ENCODE results near the gene VWA3B.
"Not testable (repeated sequence)": the region's sequence is repeated elsewhere in the genome, so short reads cannot be mapped to it uniquely, and the experiment has no call there.

Gene VWA3B

GRCh38 chr2:98263362-98263761, 176.4 kb downstream of the VWA3B start:
- DNase-seq: no peak

DNA sequence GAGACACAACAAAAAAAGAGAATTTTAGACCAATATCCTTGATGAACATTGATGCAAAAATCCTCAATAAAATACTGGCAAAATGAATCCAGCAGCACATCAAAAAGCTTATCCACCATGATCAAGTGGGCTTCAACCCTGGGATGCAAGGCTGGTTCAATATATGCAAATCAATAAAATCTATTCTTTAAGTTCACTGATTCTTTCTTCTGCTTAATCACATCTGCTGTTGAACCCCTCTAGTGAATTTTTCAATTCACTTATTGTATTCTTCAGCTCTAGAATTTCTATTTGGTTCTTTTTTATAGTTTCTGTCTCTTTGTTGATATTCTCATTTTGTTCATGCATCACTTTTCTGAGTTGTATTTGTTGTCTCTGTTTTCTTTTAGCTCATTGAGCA, 181.3 kb downstream of the VWA3B start:
- not testable (repeated sequence) for DNase-seq

- DNase-seq: no peak
These were observed 182.3 kb downstream of the VWA3B start for GRCh38 chr2:98269274-98269673.

DNA sequence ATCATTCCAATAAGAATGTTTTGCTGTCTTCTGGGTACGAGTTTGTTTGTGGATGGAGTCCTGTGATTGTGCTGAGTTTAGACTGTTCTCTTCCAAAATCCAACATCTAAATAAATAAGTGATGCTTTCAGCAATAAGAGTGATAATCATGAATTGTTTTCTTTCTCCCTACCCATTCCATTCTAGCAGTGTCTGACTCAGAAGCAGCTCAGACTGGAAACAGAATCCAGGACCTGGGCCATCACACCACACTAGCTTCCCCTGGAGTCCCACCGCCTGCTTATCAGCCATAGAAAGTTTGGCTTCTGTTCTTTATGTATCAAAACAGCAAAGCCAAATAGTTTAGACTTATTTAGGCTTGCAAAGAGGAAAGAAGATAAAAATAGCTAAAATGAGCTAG, 182.9 kb downstream of the VWA3B start:
- no peak for DNase-seq

DNA sequence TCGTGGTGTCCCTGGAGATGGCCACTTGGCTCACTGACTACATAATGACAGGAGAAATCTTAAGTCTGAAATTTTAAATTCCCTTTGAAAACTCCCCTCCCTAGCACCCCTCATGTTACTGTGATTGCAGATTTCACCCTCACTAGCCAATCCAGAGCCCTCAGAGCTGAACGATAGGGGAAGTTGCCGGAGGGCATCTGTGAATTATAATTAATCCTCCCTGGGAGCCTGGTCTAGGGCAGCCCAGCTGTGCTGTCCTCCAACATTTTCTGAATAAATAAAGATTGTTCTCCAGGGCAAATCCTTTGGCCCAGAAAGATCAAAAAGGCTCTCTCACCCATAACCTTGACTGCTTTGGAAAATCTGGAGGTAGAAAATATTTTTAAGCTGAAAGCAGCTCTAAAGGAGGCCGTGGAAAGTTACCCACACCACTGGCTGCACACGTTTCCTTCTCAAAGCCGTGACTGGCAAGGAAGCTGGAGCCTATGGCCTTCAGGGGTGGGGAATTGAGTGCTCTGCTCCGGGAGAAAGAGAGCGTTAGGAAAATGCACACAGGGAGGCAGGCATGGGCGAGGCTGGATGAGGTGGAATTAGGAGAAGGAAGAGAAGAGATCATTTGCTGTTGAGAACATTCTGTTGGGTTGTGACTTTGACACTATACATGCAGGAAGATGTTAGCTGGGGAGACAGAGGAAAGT, 190.3 kb downstream of the VWA3B start:
- no peak for DNase-seq

- no peak for DNase-seq
These were observed 191.1 kb downstream of the VWA3B start for GRCh38 chr2:98278074-98278473.

- DNase-seq: no peak
These were observed 193.6 kb downstream of the VWA3B start for GRCh38 chr2:98280376-98281102.

GRCh38 chr2:98281607-98282006, 194.6 kb downstream of the VWA3B start:
- DNase-seq: no peak

DNA sequence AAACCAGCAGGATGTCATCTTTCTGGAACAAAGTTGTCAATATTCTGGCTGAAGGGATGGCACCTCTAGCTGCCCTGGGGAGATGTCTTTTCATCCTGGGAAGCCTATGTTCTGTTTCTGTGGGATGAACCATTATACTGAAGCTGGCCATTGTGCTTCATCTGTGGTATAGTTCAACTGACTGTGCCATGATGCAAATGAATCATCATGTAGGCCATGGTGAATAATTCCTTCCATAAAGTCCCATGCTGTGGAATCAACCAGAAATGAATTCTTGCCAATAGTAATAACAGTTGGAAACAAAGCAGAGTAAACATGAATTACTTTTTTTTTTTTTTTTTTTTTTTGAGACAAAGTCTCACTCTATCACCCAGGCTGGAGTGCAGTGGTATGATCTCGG, 195.1 kb downstream of the VWA3B start:
- DNase-seq: no peak

- no peak for DNase-seq
These were observed 206.1 kb downstream of the VWA3B start for GRCh38 chr2:98293030-98293429.

DNA sequence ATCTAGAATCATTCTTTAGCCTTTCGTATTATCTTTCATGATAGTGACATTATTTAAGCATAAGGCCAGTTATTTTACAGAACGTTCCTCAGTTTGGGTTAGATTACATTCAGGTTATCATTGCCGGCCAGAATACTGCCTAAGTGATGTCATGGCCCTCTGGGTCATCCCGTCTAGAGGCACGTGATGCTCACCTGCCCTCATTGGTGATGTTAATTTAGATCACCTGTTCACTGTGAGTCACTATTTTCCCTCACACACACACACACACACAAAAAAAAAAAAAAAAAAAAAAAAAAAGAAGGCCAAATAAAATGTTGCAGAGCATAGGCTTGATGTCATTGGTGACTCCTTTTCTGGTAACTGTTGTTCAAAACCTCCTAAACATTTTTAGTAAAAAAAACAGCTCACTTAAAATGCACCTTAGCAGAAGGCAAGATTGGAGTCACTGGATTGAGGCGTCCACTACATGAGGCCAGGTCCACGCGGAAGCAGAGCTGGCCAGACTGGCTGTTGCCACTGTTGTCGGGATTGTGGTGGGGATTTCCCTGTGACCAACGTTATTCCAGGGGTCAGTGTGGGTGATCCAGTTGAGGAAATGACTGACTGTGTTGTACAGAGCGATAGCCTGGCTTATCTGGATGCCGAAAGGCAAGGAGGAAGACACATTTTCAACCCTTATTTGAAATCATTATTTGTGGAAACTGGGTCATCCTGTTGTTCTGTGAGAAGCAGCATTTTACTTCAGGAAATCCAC, 207.1 kb downstream of the VWA3B start:
- DNase-seq: no peak

- DNase-seq: no peak
These were observed 207.7 kb downstream of the VWA3B start for GRCh38 chr2:98294711-98295110.

- DNase-seq: no peak
These were observed 208.3 kb downstream of the VWA3B start for GRCh38 chr2:98295275-98295674.

- DNase-seq: no peak
These were observed 208.9 kb downstream of the VWA3B start for GRCh38 chr2:98295721-98296414.

- DNase-seq: no peak
These were observed 209.5 kb downstream of the VWA3B start for GRCh38 chr2:98296440-98296839.

DNA sequence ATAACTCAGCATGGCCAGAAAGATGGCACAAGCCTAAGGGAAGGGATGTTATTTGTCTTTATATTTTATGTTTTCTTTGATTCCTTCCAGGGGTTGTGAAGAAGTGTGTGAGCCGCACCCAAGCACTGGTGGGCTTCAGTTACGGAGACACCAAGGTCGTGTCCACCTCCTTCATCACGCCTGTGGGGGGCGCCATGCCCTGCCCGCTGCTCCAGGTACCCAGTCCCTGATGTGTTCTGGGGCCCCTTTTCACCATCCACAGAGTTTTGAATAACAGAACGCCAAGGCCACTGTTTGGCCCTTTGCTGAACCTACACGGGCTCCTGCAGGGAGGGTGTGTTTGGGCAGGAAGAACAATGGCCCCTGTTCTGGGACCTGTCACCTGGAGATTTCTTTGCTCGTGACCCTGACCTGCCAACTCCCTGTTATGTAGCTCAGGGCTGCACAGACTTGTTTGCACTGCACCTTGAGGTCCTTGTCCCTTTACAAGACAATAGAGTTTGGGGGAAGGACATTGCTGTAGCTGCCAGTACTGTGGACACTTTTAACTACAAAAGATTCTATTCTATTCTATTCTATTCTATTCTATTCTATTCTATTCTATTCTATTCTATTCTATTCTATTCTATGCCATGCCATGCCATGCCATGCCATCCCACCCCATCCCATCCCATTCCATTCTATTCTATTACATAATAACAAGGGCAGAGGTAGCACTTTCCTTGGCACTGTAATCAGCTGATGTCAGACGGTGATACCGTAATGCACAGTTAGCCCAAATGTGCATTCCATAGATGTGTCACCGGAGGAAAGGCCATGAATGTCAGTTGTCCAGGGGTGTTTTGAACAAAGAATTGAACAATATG, 211.1 kb downstream of the VWA3B start:
- no peak for DNase-seq

DNA sequence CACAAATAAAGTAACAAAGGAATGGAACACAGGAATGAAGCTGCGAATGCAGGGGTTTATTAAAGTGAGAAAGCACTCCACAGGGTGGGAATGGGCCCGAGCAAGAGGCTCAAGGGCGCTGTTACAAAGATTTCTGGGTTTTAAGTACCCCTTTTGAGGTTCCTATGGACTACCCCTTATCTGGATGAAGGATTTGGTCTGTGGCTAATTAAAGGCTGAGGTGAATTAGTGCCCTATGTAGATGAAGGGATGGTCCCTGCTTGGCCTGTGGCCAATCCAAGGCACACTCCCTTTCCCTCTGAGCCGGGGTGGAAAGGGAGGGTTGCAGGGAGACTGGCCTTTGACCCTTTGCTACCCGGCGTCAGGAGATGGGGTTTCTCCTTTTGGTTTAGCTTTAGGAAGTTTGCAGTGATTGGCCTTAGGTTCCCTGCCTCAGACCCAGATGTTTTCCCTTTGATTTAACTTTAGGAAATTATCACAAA, 211.8 kb downstream of the VWA3B start:
- DNase-seq: no peak

DNA sequence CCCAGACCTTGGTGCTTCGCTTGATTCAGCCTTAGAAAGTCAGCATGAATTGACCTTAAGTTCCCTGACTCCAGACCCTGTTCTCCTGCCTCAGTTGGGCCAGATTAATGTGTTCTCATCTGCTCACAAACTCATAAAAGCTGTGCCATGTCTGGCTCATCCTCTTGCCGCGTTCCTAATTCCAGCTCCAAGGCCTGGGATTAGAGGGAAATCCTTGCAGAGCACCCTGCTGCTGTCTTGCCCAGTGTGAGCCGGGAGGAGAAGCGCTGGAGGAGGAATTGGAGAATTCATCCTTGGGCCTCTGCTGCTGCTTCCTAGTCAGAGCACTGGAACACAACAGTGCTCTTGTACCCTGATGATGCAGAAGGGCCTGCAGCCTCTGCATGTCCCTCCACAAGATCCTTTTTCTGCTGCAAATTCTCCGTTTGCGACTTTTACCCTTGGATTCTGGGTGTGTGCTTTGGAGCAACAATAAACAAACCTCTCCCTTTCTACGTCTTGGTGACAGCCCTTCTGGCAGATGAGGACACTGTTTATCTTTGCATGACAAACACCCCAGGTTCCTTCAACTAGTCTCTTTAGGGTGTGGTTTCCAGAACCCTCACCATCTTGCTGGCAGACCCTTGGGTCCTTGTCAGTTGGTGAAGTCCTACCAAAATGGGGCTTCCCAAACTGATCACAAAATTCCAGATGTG, 212.4 kb downstream of the VWA3B start:
- no peak for DNase-seq

DNA sequence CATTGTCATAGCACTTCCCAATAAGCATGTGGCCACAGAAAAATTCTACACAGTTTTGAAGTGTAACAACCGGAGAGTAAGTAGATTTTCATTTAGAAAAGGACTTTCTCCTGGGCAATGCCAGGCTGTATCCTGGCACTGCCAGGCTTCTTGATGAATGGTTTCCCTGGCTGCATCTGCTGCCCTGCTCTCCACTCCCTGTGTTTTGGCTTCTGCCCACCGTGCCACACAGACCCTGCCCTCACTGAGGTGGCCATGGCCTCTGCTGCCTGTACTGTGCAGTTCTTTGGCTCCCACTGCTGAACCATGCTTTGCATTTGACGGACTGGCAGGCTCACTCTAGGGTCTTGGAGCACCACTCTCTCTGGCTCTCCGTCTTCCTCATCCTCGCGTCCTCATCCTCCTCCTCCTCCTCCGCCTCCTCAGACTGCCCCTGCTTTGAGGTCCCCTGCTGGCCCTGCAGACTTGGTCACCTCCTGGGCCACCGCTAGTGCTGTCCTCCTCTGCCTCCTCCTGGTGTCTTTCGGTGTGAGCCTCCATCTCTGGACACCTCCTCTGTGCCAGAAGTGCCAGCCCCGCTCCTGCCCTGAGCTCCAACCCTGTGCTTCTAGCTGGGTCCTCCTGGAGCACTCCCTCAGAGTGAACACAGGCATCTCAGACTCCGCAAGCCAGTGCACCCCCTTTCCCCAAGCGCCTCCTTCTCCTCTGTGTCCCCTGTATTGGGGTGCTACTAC, 213.3 kb downstream of the VWA3B start:
- no peak for DNase-seq

GRCh38 chr2:98301469-98301868, 214.5 kb downstream of the VWA3B start:
- no peak for DNase-seq
